Activated CD8-positive, alpha-beta memory T cell treated with anti-CD3 and anti-CD28 coated beads, Interleukin-2, amount 50 U/mL, for 24 hours (primary cell): ENCODE measurements around the gene TRAPPC2L.
"Not testable (repeated sequence)": the region's sequence is repeated elsewhere in the genome, so short reads cannot be mapped to it uniquely, and the experiment has no call there.

Experiments used
- DNase-seq: peaks from one replicate; pipeline ENCODE4 v3.0.0-alpha.2; 2020; ENCODE audit errors: extremely low read depth

Gene TRAPPC2L

DNA sequence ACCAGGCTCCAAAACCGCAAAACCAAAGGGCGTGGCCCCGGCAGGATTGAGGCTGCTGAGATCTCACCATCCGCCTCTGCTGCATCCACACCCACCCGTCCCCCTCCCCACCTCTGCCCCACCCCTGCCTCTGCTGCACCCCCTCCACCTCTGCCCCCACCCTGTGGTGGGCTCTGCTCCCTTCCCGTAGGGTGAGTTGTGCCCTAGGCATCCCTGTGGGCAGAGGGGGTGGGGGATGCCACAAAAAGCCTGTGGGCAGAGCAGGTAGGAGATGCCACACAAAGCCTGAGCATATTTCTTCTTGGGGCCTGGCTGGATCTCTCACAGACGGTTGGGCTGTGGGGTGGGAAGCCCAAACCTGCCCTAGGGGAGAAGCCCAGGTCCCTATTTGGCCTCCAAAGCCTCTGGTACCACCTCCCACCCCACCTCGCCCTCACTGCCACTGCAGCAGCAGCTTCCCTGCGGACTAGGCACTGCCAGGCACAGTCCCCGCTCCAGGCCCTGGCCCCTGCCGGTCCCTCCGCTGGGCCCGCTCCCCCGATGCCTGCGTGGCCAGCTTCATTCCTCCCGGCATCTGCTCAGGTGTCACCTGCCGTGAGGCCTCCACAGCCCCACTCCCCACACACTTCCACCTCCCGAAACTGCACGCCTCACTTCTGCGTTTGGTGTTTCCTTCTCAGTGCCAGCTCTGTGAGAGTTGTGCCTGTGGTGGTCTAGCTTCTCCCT lies 20.8 kb downstream of the TRAPPC2L start:
- DNase-seq, result no peak

DNA sequence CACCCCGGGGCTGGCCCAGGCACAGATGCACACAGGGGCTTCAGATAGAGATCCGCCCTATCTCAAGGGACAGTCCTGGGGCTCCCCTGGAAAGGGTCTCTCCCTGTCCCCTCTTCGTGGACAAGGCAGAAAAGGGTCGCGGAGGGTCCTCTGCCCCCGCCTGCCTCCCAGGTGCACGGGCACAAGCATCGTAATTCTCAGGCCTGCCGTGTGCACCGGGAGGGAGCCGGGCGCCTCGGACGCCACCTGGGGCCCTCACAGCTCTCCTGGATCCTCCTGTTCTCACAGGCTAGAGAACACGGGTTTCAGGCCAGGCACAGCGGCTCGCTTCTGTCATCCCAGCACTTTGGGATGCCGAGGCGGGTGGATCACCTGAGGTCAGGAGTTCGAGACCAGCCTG lies 21.4 kb downstream of the TRAPPC2L start:
- no peak for DNase-seq

DNA sequence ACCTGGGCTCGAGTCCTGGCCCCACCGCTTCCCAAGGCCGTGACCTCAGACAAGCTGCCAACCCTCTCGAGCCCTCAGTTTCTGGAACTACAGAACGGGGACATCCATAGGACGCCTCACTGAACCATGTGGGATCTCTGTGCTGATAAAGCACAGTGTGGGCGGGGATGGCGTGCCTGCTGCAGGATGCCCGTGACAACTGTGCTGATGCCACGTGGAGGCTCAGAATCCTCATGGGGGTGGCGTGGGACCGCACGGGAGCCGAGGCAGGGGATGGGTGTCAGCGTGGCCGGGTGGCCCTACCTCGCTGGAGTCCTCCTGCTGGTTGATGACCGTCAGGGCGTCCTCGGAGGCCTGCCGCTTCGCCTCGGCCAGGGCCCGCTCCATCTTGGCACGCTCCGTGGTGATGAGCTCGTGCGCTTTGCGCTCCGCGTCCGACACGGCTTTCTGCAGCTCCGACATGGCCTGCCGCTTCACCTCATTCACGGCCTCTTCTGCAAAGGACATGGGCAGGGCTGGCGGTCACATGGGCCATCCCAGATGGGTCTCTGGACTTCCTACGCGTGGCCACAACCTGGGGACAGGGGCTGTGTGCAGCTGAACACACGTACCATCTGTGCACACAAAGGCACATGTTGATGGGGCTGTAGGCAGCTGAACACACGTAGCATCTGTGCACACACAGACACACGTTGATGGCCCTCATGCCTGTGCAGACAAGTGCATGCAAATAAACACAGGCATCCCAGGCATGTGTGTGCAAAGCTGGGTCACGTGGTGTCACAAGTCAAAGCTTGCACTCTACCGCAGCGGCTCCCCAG lies 22.2 kb downstream of the TRAPPC2L start:
- no peak for DNase-seq

DNA sequence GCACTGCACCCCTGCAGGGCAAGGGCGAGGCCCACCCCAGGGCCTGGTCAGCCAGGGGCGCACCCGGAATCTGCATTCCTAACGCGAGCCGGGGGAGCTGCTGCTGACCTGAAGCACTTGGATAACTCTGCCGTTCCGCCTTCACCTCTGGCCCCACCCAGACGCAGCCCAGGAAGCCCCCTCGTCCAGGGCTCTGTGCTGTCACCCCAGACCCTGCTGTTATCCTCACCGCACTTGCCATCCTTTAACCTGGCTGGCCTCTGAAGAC lies 22.8 kb downstream of the TRAPPC2L start:
- no peak for DNase-seq

DNA sequence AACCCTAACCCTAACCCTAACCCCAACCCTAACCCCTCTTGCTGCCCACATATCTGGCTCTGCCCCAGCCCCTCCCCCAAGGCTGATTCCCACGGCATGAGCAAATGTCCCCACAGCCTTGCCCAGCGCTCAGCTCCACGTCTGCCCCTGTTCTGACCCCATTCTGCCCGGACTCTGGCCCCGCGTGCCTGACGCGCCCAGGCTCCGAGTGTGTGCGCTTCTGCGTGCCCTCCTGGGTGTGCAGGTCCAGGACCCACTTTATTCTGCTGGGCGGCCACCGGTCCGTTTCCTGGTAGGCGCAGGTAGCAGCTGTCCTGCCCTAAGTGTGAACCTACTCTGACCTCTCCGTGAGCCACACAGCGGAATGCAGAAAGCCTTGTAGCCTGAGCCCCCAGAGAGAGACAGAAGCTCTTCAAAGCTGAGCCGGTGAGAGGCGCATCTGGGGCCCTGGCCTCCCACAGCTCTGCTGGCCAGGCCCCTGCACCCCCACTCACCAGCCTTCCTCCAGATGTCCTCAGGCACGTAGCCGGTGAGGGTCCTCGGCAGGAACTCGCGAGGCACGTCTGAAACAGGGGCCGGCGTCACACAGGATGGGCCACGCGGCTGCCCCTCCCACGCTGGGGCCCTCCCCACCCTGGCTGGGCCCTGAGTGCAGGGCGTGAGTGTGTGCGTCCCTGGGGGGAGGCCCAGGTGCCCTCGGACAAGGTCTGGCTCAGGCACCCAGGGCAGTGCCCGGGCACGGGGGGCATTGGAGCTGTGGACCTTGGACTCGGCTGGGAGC lies 23.5 kb downstream of the TRAPPC2L start:
- no peak for DNase-seq

DNA sequence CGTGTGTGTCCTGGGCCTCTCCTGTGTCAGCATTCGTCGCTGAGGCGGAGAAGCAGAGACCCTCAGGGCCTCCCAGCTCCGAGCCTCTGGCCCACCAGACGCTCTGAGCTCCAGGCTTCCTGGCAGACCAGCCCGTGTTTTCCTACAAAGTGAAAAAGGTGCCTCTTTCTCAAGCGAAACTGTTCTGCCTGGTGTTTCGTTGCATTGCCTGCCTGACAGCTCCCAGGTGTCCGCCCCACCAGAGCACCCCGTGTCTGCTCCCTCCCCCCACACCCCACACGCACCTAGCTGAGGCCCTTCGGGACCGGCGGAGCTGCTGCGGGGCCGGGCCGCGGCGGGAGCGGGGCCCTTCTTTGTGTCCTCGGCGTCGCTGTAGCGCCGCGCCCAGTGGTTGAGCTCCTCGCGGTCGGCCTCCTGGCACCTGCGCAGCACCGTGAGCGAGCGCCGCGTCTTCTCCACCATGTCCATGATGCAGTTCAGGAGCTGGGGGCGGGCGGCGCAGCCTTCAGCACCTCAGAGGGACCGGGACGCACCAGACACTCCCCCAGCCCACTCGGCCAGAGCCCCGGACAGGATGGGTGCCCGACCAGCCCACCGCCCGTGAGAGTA lies 24.2 kb downstream of the TRAPPC2L start:
- no peak for DNase-seq

DNA sequence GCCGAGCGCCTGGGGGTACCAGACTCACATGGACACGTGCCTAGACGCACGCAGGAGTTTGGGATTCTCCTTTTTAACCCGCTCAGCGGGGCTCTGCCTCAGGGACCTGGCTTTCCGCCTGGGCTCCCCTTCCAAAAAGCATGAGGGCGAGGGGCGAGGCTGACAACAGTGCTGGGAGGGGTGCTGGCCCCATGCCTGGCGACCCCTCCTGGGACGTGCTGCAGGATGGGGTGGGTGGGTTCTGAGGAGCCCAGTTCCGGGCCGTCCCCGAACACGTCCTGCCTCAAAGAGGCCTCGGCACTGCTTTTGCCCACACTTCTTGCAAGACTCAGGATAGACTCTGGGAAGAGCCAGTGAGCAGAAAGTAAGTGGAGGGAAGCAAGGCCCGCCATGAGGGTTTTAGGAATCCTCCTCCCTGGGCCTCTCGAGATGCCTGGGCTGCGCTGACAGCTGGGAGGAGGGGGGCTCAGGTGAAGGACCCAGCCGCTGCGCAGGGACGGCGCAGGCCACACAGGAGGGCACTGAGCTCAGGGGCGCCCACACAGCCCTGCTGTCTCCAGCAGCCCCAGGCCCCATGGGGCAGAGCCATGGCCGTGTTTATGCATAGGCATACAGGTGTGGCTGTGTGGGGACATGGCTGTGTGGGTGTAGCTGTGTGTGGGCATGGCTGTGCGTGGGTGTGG lies 24.9 kb downstream of the TRAPPC2L start:
- DNase-seq, result no peak

DNA sequence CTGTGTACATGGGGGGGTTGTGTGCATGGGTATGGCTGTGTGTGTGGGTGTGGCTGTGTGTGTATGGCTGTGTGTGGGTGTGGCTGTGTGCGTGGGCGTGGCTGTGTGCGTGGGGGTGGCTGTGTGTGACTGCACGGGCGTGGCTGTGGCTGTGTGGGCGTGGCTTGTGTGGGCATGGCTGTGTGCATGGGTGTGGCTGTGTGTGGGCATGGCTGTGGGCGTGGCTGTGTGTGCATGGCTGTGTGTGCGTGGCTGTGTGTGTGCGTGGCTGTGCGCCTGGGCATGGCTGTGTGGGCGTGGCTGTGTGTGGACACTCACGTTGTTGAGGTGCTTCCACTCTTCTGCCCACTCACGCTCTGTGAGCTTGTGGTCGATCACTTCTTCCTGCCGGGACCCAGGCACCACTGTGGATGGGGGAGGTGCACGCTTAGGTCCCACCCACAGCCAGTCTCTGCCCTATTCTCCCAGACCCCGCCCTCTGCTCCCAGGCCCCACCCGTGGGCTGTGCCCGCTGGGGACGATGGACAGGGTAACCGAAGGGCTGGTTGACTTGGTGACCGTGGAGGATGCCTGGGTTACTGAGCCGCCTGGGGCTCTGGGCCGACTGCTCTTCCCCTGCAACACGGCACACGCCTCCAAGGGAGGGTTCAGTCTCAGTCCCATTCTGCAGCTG lies 25.6 kb downstream of the TRAPPC2L start:
- no peak for DNase-seq

DNA sequence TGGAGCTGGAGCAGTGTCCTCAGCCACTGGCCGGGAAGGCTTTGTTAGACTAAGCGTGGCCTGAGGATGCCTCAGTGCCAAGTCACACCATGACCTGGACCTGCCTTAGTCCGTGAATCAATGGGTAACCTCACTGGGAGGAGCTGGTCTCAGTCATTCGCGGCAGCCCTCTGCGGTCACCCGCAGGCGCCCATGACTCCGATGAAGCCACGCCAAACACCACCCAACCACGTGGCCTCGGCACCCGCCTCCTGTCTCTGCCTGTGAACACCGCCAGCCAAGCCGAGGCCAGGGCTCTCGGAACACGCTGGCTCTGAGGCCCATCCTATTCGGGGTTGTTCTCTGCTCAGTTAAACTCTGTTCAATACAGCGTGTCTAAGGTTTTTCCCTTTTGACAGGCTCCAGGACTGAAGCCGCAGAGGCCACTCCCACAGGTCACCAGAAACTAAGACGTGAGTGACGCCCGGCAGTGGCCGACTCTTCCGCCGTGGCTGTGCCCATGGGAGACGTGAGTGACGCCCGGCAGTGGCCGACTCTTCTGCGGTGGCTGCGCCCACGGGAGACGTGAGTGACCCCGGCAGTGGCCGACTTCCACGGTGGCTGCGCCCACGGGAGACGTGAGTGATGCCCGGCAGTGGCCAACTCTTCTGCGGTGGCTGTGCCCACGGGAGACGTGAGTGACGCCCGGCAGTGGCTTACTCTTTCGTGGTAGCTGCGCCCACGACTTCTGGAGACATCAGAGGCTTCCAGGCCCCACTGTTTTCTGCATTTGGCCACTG lies 26.4 kb downstream of the TRAPPC2L start:
- DNase-seq, result no peak

DNA sequence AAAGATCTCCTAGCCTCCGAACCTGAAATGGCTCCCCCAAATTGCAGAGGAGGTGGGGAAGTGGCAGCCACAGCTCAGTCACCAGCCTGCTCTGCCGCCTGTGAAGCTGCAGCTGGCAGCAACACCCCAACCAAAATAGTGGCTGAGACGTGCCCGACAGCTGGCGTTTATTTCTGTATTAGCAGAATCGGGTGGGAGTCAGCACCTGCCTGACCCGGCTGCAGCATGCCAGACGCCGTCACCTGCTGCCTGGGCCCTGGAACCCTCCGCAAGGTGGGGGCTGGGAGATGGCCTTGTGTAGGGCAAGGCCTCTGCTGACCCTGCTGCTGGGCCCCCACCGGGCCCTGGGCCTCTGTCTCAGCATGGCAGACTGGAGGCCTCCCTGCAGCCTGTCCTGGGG lies 27.0 kb downstream of the TRAPPC2L start:
- no peak for DNase-seq

DNA sequence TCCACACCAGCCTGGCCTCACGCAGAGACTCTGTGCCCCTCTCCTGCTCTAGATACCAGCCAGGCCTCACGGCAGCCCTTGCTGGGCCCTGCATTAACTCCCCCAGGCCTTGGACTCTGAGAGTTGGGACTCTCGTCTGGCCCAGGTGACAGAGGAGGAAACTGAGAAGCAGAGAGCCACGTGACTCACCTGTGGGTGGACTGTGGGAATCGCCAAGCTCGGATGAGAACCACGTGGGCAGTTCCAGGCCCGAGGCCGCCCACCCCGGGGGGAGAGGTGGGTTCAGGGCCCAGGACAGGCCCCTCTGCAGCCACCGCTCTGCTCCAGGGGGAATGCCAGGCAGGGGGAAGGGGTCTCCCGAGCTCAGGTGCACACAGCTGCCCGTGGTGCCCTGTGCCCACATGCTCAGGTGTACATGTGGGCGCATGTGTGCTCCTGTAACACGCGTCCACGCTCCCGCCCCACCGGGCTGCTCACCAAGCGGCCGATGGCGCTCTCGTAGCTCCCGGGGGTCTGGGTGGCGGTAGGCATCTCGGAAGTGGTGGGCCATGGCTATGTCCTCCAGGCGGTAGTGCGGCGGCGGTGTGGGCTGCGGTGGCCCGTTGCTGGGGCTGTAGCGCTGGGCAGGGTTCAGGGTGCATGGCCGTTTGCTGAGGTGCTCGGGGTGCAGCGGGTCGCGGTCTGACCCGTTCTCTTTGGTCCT lies 27.8 kb downstream of the TRAPPC2L start:
- DNase-seq, result no peak

DNA sequence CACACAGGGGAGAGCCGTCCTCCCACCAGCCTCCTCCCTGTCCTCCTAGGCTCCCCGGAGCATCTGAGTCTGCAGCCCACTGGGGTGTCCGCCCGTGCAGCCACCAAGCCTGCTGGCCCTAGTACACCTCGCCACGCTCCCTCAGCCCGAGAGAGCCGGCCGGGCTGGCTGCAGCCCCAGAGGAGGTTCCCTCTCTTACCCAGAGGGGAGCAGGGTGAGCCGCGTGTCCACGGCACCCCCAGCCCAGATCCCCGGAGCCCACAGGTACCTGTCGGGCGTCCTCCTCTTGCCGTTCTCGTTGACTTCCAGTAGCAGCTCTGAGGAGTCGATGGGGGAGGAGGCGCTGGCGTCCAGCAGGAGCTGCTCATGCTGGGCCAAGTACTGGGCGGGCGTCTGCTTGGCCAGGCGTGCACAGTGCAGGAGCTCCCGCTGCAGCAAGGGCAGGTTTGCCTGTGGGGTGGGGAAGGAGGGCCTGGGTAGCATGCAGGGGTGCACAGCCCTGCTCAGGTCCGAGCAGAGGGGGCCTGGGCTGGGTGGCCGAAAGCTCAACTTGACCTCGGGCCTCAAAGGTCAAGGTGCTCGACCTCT lies 28.9 kb downstream of the TRAPPC2L start:
- no peak for DNase-seq

DNA sequence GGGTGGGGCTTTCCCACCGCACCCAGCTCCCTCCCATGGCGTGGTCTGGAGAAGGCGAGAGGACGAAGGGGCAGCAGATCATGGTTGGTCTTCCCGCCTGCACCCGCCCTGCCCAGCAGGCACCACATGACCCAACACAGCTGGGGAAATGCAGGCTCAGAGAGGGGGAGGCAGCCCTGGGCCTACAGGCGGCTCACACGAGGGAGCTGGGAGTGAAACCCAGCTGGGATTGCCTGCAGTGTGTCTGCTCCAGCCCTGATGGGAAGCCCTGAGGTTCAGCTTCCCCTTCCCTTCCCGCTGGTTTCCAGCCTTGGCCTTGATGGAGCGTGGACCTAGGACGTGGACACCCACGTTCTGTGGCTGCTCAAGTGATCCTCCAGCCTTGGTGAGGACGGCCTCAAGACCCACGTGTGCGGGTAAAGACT lies 29.5 kb downstream of the TRAPPC2L start:
- no peak for DNase-seq

DNA sequence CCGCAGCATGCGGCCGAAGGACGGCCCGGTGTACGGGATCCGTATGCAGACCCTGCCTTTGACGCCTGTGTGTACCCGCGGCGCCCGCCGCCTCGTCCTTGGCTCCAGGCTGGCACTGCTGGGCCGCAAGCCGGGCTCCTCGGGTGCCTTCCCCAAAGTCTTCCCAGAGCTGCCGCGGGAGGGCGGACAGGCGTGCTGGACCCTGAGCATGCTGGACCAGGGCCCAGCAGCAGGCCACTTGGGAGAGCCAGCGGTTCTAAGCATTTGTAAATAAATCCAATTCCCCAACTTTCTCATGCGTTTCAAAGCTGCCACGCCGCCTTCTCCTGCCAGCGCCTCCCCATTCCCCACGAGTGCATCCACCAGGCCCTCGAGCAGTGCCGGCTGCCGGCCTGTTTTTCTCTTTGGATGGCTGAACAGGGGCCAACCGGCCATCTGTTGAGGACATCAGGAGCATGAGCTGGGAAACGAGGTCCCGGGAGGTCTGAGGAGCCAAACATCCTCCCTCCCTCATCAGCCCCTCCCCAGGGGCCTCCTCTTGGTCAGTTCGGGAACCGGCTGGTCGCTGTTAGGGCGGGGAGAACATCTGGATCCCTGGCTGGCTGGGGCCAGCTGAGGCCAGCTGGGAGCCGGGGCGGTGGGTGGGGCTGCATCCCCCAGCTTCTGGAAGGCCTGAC lies 30.1 kb downstream of the TRAPPC2L start:
- no peak for DNase-seq

DNA sequence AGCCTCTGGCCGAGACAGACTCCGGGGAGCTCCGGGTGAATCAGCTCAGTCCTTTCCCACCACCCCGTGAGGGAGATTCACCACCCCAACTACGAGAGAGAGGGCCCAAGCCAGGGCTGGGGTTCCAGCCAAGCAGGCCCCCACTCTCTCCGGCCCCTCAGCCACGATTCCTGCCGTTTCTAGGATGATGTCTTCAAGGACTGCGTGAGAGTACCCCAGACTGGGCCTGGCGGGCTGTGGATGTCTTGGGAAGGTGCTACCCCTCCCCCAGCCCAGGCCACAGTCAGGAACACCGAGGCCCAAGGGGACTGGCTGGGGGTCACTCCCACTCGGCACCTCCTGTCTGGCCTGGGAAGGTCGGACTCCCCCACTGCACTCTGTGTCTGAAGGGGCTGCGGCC lies 31.1 kb downstream of the TRAPPC2L start:
- DNase-seq, result no peak

DNA sequence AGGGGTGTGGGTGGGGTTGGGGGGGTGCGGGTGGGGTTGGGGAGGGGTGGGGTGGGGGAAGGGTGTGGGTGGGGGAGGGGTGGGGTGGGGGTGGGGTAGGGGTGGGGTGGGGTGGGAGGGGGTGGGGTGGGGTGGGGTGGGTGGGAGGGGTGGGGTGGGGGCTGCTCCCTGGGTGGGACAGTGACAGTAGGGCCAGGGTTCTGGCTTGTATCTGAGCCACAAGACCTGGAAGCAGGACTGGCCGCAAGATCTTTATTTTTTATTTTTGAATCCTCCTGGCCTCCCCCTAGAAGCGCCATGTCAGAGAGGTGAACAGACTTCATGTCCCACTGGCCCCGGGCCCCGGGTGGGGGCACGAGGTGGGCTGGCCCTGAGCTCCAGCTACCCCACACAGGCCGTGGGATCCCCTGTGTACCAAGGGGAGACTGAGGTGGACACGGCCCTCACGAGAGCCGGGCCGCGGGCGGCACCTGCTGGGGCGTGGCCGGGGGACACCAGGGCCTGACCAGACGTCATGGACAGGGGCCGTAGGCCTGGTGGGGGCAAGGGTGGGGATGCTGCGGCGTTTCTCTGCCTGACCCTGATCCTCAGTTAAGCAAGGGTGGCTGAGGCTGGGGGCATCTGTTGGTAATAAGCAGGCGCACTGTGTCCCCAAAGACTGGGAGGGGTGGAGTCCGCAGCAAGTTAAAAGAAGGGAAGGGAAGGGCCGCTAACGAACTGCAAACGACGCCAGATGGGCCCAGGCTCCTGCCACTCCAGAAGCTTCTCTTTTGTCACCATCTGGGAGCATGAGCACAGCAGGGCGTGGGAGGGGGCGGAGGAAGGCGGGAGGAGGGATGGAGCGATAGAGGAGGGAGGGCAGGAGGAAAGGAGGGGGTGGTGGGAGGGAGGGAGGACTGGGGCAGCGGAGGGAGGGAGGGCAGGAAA lies 31.8 kb downstream of the TRAPPC2L start:
- DNase-seq, result no peak

DNA sequence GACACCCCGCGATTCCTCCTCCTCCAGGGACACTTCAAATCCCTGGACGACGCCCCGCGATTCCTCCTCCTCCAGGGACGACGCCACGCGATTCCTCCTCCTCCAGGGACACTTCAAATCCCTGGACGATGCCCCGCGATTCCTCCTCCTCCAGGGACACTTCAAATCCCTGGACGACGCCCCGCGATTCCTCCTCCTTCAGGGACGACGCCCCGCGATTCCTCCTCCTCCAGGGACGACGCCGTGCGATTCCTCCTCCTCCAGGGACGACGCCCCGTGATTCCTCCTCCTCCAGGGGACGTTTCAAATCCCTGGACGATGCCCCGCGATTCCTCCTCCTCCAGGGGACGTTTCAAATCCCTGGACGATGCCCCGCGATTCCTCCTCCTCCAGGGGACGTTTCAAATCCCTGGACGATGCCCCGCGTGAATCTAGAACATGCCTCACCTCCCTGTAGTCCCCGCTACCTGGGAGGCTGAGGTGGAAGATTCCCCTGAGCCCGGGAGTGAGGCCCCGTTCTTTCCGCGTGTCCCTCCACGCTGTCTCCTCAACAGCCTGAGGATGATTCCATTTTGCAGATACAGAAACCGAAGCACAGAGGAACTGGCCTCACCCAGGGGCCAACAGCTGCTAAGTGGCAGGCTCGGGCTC lies 32.9 kb downstream of the TRAPPC2L start:
- not testable (repeated sequence) for DNase-seq
